Keratinocyte (primary cell): Measurements from ENCODE around the gene MRPS18A.

Experiments used
- EZH2 ChIP-seq: IDR thresholded peaks from one replicate; pipeline ENCODE4 v1.6.1; 2012; ENCODE audit warnings: inconsistent platforms, mild to moderate bottlenecking, low read length, moderate library complexity
- TF ChIP-seq, protein P1 (sequence below), 3 experiments: IDR thresholded peaks in 1 of 3; conservative IDR thresholded peaks in 1 of 3; optimal IDR thresholded peaks in 1 of 3; 2 replicates in 2 of 3; 3 replicates in 1 of 3; pipeline versions ENCODE3 to v1.5.1; 2011; ENCODE audit warnings: low read length in 3 of 3, mild to moderate bottlenecking in 3 of 3, moderate library complexity in 2 of 3, control low read depth in 1 of 3, inconsistent platforms in 1 of 3; ENCODE audit not compliant: insufficient read depth in 2 of 3; ENCODE audit errors: extremely low read depth in 1 of 3

DNA sequence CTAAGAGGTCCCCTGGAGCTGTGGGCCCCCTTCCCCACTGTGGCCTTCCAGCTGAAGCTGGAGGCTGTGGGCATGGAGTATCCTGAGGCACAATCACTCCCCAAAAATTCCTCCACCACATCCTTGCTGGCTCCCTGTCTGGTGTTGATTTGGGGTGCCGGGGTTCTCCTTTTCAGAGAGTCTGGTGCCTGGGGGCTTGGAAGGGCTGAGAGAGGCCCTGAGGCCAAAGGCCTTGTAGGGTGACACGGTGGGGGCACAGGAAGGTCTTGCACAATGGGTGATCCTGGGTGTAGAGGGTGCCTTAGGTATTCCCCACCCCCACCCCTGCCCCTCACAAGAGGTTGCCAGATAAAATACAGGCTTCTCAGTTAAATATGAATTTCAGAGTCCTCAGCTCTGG lies 49.3 kb upstream of the MRPS18A start:
- TF ChIP-seq EZH2: no peak
- TF ChIP-seq, protein P1, sequence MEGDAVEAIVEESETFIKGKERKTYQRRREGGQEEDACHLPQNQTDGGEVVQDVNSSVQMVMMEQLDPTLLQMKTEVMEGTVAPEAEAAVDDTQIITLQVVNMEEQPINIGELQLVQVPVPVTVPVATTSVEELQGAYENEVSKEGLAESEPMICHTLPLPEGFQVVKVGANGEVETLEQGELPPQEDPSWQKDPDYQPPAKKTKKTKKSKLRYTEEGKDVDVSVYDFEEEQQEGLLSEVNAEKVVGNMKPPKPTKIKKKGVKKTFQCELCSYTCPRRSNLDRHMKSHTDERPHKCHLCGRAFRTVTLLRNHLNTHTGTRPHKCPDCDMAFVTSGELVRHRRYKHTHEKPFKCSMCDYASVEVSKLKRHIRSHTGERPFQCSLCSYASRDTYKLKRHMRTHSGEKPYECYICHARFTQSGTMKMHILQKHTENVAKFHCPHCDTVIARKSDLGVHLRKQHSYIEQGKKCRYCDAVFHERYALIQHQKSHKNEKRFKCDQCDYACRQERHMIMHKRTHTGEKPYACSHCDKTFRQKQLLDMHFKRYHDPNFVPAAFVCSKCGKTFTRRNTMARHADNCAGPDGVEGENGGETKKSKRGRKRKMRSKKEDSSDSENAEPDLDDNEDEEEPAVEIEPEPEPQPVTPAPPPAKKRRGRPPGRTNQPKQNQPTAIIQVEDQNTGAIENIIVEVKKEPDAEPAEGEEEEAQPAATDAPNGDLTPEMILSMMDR (optimal IDR thresholded peaks at IDR 0.05 in 1 of 3, IDR thresholded peaks at IDR 0.05 in 1 of 3, conservative IDR thresholded peaks at IDR 0.05 in 1 of 3; ENCODE audit: extremely low read depth in 1 of 3, insufficient read depth in 2 of 3, low read length in 3 of 3): no peak
